Inflammatory macrophage (primary cell): ENCODE data around the gene IL32.

Source experiments
- DNase-seq, 2 donors: peaks; one replicate each; pipeline ENCODE4 v3.0.0-alpha.2; 2020 to 2022
- total RNA-seq, 18 experiments: gene quantifications; one replicate each; lab custom pipeline; 2026; ENCODE audit warnings: mixed read lengths in 6 of 18, inconsistent platforms in 2 of 18; lab: John Stamatoyannopoulos, UW

The IL32 gene, protein sequence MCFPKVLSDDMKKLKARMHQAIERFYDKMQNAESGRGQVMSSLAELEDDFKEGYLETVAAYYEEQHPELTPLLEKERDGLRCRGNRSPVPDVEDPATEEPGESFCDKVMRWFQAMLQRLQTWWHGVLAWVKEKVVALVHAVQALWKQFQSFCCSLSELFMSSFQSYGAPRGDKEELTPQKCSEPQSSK
- total RNA-seq, result 0 to 1.1 (median 0.08) reads per million in 18 experiments

DNA sequence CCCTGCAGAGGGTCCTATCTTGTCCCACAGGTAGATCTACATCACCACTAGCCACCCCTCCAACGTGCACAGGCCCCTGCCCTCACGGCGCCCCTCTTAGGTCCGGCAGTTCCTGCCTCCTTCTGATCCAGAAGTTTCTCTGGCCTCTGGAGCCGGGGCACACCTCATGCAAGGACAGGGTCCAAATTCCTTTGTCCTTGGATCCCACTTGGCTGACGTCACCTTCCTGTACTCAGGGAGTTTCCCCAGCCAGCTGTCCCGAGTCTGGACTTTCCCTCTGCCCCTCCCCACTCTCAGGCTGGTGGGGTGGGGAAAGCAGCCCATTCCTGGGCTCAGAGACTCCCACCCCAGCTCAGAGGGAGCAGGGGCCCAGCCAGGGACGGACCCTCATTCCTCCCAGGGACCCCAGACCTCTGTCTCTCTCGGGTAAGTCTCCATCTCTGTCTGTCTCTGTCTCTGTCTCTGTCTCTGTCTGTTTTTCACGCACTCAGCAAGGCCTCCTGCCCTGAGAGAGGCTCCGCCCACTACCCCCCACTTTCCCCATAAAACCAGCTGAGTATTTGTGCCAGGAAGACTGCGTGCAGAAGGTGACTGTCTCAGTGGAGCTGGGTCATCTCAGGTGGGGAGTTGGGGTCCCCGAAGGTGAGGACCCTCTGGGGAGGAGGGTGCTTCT, at the start of gene IL32:
Gene IL32, plus strand, starts transcription at position 572 of the 673 bp plus-strand sequence. CDS start 172 bp downstream, outside the sequence.
- DNase-seq, result no peak

- no peak for DNase-seq
Observed at GRCh38 chr16:3015865-3016521, 49.4 kb upstream of the IL32 start.

DNA sequence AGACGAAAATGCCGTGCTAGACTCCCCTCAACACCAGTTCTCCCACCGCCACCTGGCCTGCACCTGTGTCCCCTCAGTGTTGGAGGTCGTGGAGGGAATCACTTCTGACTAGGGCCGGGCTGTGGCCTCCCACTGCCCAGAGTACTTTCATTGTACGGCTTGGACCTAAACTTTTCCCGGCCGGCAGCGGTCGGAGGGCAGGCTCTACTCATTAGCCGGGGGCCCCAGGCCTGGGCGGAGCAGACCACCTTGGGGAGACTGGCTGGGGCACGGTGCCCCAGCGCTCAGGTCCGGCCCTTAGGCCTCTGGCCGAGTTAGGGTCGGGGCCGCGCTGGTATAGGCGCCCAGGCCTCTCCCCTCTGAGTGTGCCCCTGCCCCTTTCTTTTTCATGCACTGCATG, 48.1 kb upstream of the IL32 start:
- no peak for DNase-seq

DNA sequence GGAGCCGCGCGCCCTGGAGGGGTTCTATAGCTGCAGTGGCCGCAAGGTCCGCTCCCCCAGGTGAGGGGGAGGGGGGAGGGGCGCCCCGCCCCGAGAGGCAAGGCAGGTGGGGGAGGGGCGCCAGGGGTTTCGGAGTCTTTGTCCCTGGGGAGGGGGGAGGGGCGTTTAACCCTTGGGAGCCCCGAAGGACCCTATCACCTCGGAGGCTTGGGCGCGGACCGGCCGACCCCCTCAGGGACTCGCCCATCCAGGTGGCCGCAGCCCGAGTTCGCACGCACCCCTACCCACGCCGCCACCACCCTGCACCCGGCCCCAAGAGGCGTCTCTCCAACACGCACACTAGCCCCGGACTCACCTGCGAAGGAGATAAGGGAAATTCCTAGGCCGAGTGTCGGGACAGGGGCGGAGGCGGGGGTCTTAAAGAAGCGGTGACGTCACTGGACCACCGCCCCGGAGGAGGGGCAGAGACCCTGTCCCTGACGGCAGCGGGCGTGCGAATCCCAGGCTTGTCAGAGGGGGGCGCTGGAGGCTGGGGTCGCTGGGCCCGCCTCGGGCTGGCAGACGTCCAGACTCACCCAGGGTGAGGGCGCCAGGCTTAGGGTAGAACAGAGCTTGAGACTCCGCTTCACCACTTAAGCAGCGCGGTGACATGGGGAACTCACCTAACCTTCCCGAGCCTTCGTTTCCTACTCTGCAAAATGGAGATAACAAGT, 47.5 kb upstream of the IL32 start, which contains the start of gene CLDN6:
Gene CLDN6, minus strand, starts transcription at position 390 of the 713 bp plus-strand sequence. CDS start 2,162 bp downstream, outside the sequence.
- DNase-seq, result peak in 1 of 2 donors; percentile 13

DNA sequence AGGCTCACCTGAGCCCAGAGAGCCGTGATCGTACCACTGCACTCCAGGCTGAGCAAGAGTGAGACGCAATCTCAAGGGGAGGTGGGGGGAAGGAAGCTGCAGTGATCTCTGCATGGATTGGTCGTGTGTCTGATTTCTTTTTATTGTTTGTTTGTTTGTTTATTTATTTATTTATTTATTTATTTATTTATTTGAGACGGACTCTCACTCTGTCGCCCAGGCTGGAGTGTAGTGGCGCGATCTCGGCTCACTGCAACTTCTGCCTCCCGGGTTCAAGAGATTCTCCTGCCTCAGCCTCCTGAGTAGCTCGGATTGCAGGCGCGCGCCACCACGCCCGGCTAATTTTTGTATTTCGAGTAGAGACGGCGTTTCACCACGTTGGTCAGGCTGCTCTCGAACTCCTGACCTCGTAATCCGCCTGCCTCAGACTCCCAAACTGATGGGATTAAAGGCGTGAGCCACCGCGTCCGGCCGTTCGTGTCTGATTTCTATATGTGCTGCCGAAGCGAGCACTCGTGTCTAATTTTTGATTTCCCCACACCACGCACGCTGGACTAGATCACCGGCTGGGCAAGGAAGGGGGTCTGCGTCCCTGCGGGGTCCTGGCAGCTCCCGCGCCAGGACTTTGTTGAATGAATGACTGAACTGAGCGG, 45.7 kb upstream of the IL32 start:
- DNase-seq, result no peak

- peak; percentile 77 to 91 for DNase-seq
Observed at GRCh38 chr16:3020247-3020603, 45.2 kb upstream of the IL32 start, which contains the start of gene TNFRSF12A. TNFRSF12A (plus strand) TSS chr16:3020368; CDS start chr16:3020398, 30 bp downstream.

- peak in 1 of 2 donors; percentile 42 for DNase-seq
Observed at GRCh38 chr16:3020604-3021448, 44.6 kb upstream of the IL32 start.

- peak; percentile 71 to 87 for DNase-seq
Observed at GRCh38 chr16:3021449-3022207, 43.8 kb upstream of the IL32 start.

DNA sequence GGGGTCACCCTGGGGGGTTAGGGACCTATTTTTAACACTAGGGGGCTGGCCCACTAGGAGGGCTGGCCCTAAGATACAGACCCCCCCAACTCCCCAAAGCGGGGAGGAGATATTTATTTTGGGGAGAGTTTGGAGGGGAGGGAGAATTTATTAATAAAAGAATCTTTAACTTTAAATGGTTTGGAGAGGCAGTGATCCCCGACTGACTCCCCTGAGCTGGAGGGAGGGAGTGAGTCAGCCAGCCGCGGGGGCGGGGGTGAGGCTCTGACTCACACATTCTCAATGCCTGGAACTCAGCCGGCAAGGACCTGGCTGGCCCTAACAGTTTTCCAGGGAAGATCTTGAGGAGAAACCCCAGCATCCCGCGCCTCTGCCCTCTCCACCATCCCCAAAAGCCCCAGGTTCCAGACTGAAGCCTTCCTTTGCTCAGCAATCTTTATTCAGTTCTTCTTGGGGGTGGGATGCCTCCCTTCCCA, 43.2 kb upstream of the IL32 start:
- peak; percentile 81 to 91 for DNase-seq

GRCh38 chr16:3022684-3023414, 42.6 kb upstream of the IL32 start:
- peak; percentile 17 to 51 for DNase-seq

DNA sequence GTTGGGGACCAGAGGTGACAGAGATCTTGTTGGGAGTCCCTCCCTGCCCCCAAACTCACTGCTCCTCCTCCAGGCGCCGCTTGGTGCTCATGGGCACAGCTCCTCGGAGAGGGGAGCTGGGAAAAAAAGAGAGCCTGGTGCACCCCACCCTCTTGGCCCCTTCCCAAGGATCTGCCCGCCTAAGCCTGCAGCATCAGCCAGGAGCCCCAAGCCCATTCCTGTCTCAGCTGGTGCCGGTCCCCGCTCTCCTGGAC, 42.1 kb upstream of the IL32 start:
- no peak for DNase-seq

DNA sequence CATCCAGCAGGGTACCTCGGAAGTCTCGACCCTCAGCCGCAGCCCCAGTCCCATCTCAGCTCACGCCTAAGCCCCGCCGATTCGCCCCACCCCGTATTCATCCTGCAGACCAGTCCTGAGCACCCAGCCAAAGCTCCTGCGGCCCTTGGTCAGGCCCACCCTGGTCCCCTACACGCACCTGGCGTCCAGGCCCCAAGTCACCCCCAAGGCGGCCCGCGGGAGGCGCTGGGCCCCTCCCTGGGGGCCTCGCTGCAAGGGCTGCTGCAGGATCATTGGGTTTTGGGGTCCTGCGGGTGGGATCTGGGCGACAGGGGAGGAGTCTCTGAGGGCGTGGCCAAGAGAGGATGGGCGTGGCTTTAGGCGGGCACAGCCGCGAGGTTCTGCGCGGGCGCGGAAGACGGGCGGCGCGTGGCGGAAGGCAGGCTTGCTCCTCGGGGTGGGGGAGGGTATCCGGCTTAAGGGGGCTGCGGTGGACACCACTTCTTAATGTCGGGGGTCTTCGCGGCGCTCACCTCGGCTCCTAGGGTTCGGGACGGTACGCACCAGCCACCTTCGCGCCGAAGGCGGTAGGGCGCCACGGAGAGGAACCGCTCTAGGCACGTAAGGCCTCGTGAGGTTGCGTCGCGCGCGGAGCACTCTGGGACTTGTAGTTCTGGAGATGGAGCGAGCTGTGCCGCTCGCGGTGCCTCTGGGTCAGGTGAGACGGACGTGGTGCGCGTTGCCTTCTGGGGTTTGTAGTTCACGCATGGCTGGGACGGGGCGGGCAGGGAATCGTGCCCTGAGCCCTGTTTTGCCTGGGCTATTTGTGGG, 41.6 kb upstream of the IL32 start, which contains the start of the genes HCFC1R1 and THOC6:
Gene HCFC1R1, minus strand, starts transcription at position 274 of the 810 bp plus-strand sequence. Its CDS starts 1 bp downstream, at position 273.
Gene THOC6, plus strand, starts transcription at position 367 of the 810 bp plus-strand sequence. Its CDS starts 292 bp downstream, at position 659.
- peak; percentile 97 to 99 for DNase-seq

GRCh38 chr16:3025032-3026002, 40.1 kb upstream of the IL32 start:
- no peak for DNase-seq

GRCh38 chr16:3026003-3026378, 39.4 kb upstream of the IL32 start:
- no peak for DNase-seq

DNA sequence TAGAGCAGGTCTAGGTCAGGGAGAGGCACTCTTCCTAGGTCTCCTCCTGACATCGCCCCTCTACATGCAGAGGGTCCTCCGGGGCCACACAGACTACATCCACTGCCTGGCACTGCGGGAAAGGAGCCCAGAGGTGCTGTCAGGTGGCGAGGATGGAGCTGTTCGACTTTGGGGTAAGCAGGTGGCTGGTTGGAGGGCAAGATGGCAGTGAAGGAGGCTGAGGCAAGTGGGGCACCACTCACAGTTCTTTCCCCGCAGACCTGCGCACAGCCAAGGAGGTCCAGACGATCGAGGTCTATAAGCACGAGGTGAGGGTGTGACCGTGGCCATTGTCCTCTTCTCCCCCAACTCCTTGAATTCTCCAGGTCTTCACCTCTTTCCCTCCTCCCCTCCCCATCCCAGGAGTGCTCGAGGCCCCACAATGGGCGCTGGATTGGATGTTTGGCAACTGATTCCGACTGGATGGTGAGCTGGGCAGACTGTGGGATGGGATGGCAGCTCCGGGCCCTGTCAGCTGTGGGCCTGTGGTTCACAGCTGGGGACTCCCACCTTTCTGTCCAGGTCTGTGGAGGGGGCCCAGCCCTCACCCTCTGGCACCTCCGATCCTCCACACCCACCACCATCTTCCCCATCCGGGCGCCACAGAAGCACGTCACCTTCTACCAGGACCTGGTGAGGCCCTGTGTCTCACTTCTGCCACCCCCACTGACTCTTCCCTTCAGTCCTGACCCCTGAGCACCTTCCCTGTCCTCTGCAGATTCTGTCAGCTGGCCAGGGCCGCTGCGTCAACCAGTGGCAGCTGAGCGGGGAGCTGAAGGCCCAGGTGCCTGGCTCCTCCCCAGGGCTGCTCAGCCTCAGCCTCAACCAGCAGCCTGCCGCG, 38.6 kb upstream of the IL32 start:
- DNase-seq, result no peak

DNA sequence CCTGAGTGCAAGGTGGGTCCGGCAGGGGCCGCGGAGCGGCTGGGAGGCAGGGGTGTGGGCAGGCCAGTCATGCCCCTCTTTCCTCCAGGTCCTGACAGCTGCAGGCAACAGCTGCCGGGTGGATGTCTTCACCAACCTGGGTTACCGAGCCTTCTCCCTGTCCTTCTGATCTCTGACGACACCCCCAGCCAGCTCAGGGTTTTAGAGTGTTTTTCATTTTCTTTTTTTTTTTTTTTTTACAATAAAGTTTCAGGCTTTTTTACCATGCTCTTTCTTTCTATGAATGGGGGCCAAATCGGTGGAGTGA, 38.0 kb upstream of the IL32 start:
- DNase-seq, result no peak
